Activated naive CD8-positive, alpha-beta T cell treated with anti-CD3 and anti-CD28 coated beads, Interleukin-2, amount 10 ng/mL, durations not matched to agents 7 days and 5 days (primary cell): ENCODE measurements around the gene PRKAG2. TPM values are rescaled to one million over a fixed set of nuclear protein-coding genes. Genes with fewer than 3 reads are reported as not detected.
A peak's percentile ranks its signal among the peaks of the same experiment; 100 is the strongest.
"Not testable (repeated sequence)": the region's sequence is repeated elsewhere in the genome, so short reads cannot be mapped to it uniquely, and the experiment has no call there.

Experiments
- ATAC-seq: fragments of 150-1000 bp; cut with Tn5 transposase; one replicate; pipeline ENCODE4 v1.10.0; 2021; ENCODE audit warnings: low read depth, moderate library complexity
- POLR2A ChIA-PET: fragments of 350-600 bp; sonication (Branson Sonifier 250); formaldehyde crosslinking; loops from one replicate; lab custom pipeline; 2021; ENCODE audit warnings: antibody characterized with exemption; lab: Charles Lee
- DNase-seq: peaks from one replicate; pipeline ENCODE4 v3.0.0; 2021
- H3K27ac Mint-ChIP-seq: one replicate; pipeline ENCODE4 v1.8.0; 2022; ENCODE audit warnings: mild to moderate bottlenecking, mixed read lengths
- H3K27me3 Mint-ChIP-seq: one replicate; pipeline ENCODE4 v1.8.0; 2022; ENCODE audit warnings: mild to moderate bottlenecking, moderate library complexity, mixed read lengths
- H3K36me3 Mint-ChIP-seq: one replicate; pipeline ENCODE4 v1.8.0; 2021; ENCODE audit warnings: mild to moderate bottlenecking, mixed read lengths
- H3K4me1 Mint-ChIP-seq: one replicate; pipeline ENCODE4 v1.8.0; 2021; ENCODE audit warnings: mixed read lengths
- H3K4me3 Mint-ChIP-seq: one replicate; pipeline ENCODE4 v1.8.0; 2022; ENCODE audit warnings: mild to moderate bottlenecking, moderate library complexity, mixed read lengths
- H3K9me3 Mint-ChIP-seq: one replicate; pipeline ENCODE4 v1.8.0; 2021; ENCODE audit warnings: mixed read lengths
- total RNA-seq, 2 experiments: library from RNA; stranded (reverse); gene quantifications; one replicate each; pipeline ENCODE4 v1.2.3, GENCODE V29; 2021

PRKAG2 gene
- total RNA-seq, 2 experiments from 2014 or later = 29.0 to 38.9 TPM

DNA sequence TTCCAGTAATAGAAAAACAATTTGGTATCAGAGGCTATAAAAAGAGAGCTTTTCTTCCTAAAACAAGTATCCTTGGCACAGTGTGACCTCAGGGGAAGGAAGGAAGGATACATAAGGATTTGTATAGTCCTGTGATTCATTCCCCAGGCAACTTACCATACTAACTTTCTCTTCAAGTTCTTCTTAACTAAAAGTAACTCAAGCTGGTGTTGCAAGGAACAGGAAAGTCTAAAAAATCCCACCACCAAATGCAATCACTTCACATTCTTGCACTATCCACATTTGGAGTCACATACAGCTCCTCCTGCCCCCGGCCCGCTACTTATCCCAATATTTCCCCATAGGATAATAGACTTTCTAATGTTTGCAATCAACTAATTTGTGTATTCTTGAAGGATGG, 84.8 kb downstream of the PRKAG2 start:
- POLR2A ChIA-PET = no interaction called here
- no peaks in the 10 kb centered on the region for H3K9me3 Mint-ChIP-seq
- peaks cover 6% of the 10 kb centered on the region for H3K4me1 Mint-ChIP-seq
- no peaks in the 10 kb centered on the region for H3K27me3 Mint-ChIP-seq
- no peak overlapping the region for H3K4me3 Mint-ChIP-seq
- no peak for ATAC-seq
- no peaks in the 10 kb centered on the region for H3K36me3 Mint-ChIP-seq
- no peak overlapping the region for H3K27ac Mint-ChIP-seq
- no peak for DNase-seq

DNA sequence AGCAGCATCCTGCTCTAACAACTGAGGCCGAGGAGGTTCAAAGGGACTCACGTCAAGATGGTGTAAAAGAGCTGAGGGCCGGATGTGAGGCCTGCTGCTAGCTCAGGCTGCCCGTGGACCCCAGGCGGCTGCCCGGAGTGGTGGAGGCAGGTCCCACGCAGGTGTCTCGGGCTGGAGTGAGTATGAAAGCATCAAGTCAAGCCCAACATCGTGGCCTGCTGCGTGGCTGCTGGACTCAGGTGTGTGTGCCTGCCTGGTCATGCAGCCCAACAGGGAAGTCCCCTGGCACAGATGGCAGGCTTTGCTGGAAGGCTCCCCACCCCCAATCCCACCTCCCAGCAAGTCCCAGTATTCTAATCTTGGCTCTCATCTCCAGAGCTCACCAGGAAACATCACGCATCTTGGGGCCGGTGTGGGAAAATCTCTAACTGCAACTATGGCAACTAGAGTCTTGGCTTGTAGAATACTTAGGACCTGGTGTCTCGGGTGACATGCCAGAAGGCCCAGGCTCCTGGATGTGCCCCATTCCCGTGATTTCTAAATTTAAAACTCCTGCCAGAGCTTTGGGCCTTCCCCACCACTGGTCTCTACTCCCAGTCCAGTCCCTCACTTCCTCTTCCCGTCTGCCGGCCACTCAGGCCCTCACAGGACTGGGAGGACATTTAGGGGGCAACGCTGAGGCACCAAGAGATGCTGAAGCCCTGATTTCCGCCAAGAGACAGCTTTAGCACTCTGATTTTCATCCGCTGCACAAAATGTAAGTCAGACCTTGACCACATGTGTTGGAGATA, 85.9 kb downstream of the PRKAG2 start:
- Mint-ChIP-seq H3K27ac (no peak overlapping the region), H3K4me3 (no peak overlapping the region), H3K9me3 (no peaks in the 10 kb centered on the region), H3K4me1 (peaks cover 6% of the 10 kb centered on the region), H3K36me3 (no peaks in the 10 kb centered on the region), H3K27me3 (no peaks in the 10 kb centered on the region)
- DNase-seq = no peak
- POLR2A ChIA-PET = no interaction called here
- no peak for ATAC-seq

DNA sequence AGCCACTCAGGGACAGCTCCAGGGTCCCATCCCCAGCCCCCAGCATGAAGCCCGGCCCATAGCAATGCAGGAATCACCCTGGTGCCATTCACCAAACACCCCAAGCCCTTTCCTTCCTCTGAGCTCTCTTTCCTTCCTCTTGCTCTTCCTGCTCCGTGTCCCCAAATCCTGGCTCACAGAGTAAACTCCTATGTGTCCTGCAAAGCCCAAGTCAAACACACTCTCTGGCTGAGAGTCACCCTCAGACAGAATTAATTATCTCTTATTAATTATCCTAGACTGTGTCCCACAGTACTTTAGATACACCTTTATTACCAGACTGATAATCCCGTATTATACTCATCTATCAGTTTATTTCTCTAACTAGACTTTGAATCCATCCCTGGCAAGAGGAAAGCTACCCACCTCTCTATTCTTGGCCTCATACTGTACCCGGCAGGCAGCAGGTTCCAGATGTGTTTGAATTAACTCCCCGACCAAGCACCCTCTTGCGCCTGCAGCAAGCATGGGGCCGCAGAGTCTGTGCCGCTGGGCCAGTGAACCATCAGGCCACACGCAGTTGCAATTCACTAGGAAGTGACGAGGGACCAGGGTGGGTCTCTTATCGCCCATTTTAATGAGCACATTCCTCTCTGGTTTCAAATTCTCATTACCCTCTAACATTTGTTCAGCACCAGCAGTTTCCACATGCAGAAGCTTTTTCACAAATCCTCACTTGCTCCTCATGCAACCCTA, 86.7 kb downstream of the PRKAG2 start:
- peaks cover 6% of the 10 kb centered on the region for H3K4me1 Mint-ChIP-seq
- no peak for DNase-seq
- H3K27ac Mint-ChIP-seq = no peak overlapping the region
- H3K9me3 Mint-ChIP-seq = no peaks in the 10 kb centered on the region
- POLR2A ChIA-PET = no interaction called here
- no peaks in the 10 kb centered on the region for H3K27me3 Mint-ChIP-seq
- no peak for ATAC-seq
- no peak overlapping the region for H3K4me3 Mint-ChIP-seq
- H3K36me3 Mint-ChIP-seq = no peaks in the 10 kb centered on the region

DNA sequence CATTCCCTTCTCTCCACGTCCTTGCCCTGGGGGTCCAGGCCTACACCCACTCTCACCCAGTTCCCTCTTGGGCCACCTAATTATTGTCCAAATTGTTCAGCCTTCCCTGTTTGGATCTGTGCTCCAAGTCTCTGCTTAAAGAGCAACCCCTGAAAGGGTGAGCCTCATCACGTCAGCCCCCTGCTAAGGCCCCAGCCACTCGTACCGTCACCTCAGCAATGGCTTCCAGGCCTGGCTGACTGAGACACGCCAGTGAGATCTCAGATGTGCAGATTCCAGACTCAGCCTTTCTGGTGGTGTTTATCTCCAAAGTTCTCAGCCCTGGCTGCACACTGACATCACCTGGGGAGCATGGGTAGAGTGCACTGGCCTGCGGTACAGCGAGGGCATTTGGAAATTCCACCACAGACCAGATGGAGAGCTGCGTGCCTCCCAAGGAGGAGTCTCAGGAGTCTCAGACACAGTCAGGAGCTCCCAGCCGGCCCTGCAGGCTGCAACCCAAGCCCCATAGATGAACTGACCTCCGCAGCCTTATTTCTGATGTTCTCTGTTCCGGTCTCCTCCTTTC, 87.5 kb downstream of the PRKAG2 start:
- POLR2A ChIA-PET = no interaction called here
- H3K27ac Mint-ChIP-seq = no peak overlapping the region
- H3K36me3 Mint-ChIP-seq = no peaks in the 10 kb centered on the region
- no peaks in the 10 kb centered on the region for H3K9me3 Mint-ChIP-seq
- H3K27me3 Mint-ChIP-seq = no peaks in the 10 kb centered on the region
- DNase-seq = no peak
- no peak for ATAC-seq
- peaks cover 6% of the 10 kb centered on the region for H3K4me1 Mint-ChIP-seq
- no peak overlapping the region for H3K4me3 Mint-ChIP-seq

DNA sequence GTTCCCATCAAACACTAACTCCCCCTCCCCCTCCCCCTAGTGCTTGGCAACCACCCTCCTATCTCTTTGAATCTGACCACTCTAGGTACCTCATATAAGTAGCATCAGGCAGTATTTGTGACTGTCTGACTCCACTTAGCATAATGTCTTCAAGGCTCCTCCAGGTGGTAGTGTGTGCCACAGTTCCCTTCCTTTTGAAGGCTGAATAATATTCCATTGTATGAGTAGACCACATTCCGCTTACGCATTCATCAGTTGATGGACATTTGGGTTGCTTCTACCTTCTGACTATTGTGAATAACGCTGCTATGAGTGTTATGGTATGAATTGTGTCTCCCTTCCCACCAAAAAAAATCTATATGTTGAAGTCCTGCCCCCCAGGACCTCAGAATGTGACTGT, 89.6 kb downstream of the PRKAG2 start:
- Mint-ChIP-seq H3K27me3 (no peaks in the 10 kb centered on the region), H3K27ac (no peak overlapping the region), H3K4me1 (peaks cover 10% of the 10 kb centered on the region), H3K4me3 (no peak overlapping the region), H3K9me3 (no peaks in the 10 kb centered on the region), H3K36me3 (no peaks in the 10 kb centered on the region)
- POLR2A ChIA-PET = no interaction called here
- ATAC-seq (no peak), DNase-seq (no peak)

DNA sequence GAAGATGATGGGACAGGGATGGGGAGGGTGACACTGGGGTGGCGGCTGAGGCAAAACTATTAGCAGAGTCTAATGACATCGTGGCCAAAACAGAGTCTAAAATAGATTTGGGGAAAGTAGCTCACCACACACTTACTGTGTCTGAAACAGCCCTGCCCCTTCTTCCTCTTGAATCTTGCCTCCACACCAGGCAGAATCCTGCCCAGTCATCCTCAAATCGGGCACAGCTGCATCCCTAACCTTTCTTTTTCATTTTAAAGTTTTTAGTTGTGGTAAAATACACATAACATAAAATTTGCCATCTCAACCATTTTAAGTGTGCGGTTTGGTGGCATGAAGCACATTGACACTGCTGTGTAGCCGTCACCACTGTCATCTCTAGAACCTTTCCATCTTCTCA, 90.0 kb downstream of the PRKAG2 start:
- Mint-ChIP-seq H3K9me3 (no peaks in the 10 kb centered on the region), H3K36me3 (no peaks in the 10 kb centered on the region), H3K27ac (no peak overlapping the region), H3K4me1 (peaks cover 10% of the 10 kb centered on the region), H3K4me3 (no peak overlapping the region), H3K27me3 (no peaks in the 10 kb centered on the region)
- ATAC-seq = no peak
- POLR2A ChIA-PET = no interaction called here
- DNase-seq = no peak

DNA sequence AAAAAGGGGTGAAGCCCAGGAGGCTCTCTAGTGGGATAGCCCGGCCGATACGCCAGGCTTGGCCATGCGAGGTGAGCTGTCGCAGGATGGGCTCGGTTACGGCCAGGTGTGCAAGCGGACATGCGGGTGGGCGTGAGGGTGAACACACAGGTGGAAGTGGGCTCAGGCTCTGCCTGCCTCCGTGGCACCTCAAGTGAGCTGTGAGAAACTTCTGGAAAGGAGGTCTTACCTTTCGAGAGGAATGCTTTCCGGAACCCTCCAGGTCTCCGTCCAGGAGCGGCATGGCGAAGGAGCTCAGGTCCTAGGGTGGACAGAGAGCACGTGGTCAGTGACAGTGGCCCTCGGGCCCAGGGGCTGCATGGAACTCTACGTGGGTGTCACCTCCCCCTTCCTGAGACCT, 90.7 kb downstream of the PRKAG2 start:
- DNase-seq (no peak), ATAC-seq (no peak)
- H3K9me3 Mint-ChIP-seq = no peaks in the 10 kb centered on the region
- no peak overlapping the region for H3K27ac Mint-ChIP-seq
- no peak overlapping the region for H3K4me3 Mint-ChIP-seq
- H3K27me3 Mint-ChIP-seq = no peaks in the 10 kb centered on the region
- no peaks in the 10 kb centered on the region for H3K36me3 Mint-ChIP-seq
- POLR2A ChIA-PET = no interaction called here
- H3K4me1 Mint-ChIP-seq = peaks cover 10% of the 10 kb centered on the region

DNA sequence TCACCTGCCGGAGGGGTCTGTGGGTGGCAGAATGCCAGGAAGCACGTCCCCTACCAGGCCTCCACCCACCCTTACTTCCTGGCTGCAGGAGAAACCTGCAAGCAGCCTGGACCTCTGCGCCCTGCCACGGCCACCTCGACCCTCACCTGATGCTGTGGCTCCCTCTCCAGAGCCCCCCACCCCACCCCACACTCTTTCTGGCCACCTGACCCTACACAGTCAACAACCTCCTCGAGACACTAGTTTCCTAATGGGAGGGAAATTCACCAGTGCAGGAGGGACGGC, 91.3 kb downstream of the PRKAG2 start:
- Mint-ChIP-seq H3K27me3 (no peaks in the 10 kb centered on the region), H3K4me1 (peaks cover 10% of the 10 kb centered on the region), H3K4me3 (no peak overlapping the region), H3K9me3 (no peaks in the 10 kb centered on the region), H3K27ac (no peak overlapping the region), H3K36me3 (no peaks in the 10 kb centered on the region)
- ATAC-seq (no peak), DNase-seq (no peak)
- POLR2A ChIA-PET = no interaction called here

DNA sequence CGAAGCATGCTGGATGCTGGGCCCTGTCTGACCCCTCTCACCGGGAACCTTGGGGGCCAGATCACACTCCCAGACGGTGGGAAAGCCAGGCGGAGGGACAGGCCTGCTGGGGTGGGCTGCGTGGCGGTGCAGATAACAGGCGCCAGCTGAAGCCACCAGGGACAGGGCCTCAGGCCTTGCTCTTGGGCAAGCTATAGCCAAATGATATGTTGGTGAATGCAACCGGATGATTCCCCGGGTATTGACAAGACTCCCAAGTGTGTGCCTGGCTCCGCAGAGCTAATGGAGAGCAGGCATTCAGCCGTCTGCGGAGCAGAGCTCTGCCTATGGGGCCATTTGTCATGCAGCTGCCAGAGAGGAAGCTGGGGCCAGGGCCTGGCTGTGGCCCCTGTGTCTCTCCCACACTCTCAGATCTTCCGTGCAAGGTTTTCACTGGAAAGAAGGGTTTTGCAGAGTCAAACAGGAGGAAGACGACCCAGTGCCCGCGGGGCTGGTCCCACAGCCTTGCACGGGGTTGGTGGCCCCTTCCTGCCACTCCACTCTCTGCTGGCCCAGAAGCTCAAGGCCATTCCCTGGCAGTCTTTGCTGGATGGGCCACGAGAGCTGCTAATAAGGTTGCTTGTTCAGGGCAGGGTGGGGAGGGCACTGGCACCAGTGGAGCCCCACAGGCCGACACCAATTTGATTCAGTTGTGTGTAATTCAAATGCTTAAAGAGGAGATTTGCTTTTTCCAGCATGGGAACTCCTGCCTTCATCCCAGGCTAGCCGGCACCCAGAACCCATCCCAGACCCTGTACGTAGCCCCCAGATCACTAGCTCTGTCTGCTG, 91.8 kb downstream of the PRKAG2 start:
- H3K9me3 Mint-ChIP-seq = no peaks in the 10 kb centered on the region
- POLR2A ChIA-PET = no interaction called here
- H3K27ac Mint-ChIP-seq = no peak overlapping the region
- H3K4me1 Mint-ChIP-seq = peaks cover 10% of the 10 kb centered on the region
- no peak for DNase-seq
- no peaks in the 10 kb centered on the region for H3K27me3 Mint-ChIP-seq
- no peak for ATAC-seq
- H3K4me3 Mint-ChIP-seq = no peak overlapping the region
- H3K36me3 Mint-ChIP-seq = no peaks in the 10 kb centered on the region

DNA sequence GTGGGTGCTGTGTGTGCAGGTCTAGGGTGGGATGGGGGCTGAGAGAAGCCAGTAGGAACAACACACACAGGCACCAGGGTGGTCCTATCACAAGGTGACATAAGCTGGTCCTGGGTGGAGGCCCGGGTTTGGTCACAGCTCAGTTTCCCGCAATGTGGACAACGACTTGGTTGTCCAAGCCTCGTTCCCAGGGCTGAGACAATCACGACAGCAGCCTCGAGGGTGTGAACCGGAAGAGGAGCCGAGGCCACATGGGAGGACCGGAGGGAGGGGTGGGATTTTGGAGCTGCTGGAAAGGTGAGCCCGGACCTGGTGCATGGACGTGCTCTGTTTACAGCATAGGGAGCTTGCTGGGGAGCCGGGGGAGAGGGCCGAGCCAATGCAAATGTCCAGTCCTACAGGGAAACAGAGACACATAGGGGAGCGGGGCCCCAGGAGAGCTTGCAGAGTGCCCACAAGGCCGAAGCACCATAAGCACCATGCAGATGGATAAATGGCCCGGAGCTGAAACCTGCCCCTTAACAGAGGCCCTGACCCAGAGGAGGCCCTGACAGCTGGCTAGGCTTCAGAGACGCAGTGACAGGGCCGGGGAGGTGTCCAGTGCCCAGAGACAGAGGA, 92.8 kb downstream of the PRKAG2 start:
- Mint-ChIP-seq H3K9me3 (no peaks in the 10 kb centered on the region), H3K4me3 (no peak overlapping the region), H3K27ac (peak overlapping the region; percentile 5), H3K27me3 (no peaks in the 10 kb centered on the region), H3K4me1 (peaks cover 10% of the 10 kb centered on the region), H3K36me3 (no peaks in the 10 kb centered on the region)
- no peak for DNase-seq
- POLR2A ChIA-PET = interaction anchor here (0.6 to 1.6 kb wide), 3 partner anchors 30 to 301 kb away, joined by 3 to 5 read pairs (median 3); no protein-coding TSS in a partner anchor
- ATAC-seq = no peak

DNA sequence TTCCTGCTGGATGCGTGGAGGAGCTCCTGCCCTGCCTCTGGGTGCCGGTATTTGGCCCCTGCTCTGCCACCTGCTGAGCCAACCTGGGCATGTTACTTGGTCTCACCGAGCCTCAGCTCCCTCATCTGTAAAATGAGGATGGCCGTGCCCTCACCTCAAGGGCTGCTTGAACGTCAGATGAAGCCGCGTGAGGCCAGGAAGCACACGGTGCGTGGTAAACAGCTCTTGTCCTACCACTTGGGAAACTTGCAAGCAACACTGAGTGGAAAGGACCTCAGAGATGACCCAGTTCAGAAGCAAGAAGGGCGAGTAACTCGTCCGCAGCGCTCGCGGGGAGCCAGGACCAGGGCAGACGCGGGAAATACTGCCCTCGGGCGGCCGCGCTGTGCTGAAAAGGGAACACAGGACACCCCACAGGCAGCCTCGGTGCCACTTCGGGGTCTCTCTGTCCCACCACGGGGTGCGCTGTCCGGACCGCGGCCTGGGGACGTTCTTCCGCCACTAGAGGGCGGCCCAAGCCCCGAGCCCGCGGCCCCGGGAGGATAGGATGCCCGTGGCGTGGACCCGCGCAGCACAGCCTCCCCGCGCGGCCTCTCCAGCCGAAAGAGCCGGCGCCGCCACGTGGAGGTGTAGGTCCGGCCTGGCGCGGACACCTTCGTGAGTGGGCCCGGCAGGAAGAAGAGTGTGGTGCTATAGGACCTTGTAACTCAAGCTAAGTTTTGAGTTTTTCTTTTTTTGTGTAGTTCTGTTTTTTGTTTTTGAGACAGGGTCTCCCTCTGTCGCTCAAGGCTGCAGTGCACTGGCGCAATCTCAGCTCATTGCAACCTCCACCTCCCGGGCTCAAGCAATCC, 94.1 kb downstream of the PRKAG2 start:
- Mint-ChIP-seq H3K27me3 (no peaks in the 10 kb centered on the region), H3K27ac (peak overlapping the region; percentile 91), H3K9me3 (no peaks in the 10 kb centered on the region), H3K36me3 (peaks cover 3% of the 10 kb centered on the region), H3K4me1 (peaks cover 7% of the 10 kb centered on the region), H3K4me3 (peak overlapping the region; percentile 82)
- POLR2A ChIA-PET = interaction anchor here (0.6 to 2.9 kb wide), 10 partner anchors 10 to 300 kb away, joined by 3 to 16 read pairs (median 4); partner anchors contain the start of gene PRKAG2
- DNase-seq (peak; percentile 83), ATAC-seq (peak; percentile 93)

DNA sequence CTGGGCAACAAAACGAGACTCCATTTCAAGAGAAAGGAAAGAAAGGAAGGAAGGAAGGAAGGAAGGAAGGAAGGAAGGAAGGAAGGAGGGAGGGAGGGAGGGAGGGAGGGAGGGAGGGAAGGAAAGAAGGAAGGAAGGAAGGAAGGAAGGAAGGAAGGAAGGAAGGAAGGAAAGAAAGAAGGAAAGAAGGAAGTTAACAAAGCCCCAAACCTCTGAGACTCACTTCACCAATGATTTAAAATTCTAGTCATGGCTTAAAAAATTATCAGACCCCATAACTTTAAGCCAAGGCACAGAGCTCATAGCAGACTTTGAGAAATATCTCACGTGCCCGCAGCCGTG, 94.7 kb downstream of the PRKAG2 start:
- DNase-seq, H3K36me3 Mint-ChIP-seq, H3K9me3 Mint-ChIP-seq, H3K27me3 Mint-ChIP-seq, H3K4me1 Mint-ChIP-seq, ATAC-seq: not testable (repeated sequence)
- Mint-ChIP-seq H3K27ac (peak overlapping the region; percentile 65), H3K4me3 (peak overlapping the region; percentile 82)
- POLR2A ChIA-PET = interaction anchor here (0.6 to 2.9 kb wide), 7 partner anchors 9 to 207 kb away, joined by 3 to 16 read pairs (median 4); partner anchors contain the start of gene PRKAG2
